ENCODE data around the gene TRAPPC13. TPM values are rescaled to one million over a fixed set of nuclear protein-coding genes. Genes with fewer than 3 reads are reported as not detected.

Gene TRAPPC13
- total and polyA plus RNA-seq, 2 of the 13 experiments (the other 11 are each of a cell fraction or from before 2014, with no cell fraction given) = 8.4 to 19.6 TPM

DNA sequence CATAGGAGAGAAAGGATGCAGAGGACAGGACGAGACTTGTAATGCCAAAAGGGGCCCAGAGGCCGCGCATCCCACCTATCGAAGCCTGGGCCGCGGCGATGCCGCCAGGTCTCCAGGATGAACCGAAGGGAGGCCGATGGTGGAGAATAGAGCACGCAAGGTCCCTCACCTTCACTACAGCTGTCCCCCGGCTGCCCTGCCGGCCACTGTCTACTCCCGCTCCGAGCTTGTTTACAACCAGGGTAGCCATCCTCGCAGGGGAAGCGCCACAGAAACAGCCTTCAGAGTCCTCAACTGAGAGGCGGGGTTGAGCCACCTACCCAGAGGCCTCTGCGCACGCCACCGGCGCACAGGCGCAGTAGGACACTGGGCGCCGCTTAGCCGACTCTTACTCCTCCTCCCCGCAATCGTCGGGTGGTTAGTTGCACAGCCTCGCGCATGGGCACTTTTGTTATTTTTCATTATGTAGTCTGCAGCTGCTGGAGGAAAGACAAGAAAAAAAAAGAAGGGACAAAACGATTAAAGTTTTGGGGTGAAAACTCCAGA lies 729 bp upstream of the TRAPPC13 start, which contains the start of gene TRIM23 (continued):
- TF ChIP-seq, protein P1, sequence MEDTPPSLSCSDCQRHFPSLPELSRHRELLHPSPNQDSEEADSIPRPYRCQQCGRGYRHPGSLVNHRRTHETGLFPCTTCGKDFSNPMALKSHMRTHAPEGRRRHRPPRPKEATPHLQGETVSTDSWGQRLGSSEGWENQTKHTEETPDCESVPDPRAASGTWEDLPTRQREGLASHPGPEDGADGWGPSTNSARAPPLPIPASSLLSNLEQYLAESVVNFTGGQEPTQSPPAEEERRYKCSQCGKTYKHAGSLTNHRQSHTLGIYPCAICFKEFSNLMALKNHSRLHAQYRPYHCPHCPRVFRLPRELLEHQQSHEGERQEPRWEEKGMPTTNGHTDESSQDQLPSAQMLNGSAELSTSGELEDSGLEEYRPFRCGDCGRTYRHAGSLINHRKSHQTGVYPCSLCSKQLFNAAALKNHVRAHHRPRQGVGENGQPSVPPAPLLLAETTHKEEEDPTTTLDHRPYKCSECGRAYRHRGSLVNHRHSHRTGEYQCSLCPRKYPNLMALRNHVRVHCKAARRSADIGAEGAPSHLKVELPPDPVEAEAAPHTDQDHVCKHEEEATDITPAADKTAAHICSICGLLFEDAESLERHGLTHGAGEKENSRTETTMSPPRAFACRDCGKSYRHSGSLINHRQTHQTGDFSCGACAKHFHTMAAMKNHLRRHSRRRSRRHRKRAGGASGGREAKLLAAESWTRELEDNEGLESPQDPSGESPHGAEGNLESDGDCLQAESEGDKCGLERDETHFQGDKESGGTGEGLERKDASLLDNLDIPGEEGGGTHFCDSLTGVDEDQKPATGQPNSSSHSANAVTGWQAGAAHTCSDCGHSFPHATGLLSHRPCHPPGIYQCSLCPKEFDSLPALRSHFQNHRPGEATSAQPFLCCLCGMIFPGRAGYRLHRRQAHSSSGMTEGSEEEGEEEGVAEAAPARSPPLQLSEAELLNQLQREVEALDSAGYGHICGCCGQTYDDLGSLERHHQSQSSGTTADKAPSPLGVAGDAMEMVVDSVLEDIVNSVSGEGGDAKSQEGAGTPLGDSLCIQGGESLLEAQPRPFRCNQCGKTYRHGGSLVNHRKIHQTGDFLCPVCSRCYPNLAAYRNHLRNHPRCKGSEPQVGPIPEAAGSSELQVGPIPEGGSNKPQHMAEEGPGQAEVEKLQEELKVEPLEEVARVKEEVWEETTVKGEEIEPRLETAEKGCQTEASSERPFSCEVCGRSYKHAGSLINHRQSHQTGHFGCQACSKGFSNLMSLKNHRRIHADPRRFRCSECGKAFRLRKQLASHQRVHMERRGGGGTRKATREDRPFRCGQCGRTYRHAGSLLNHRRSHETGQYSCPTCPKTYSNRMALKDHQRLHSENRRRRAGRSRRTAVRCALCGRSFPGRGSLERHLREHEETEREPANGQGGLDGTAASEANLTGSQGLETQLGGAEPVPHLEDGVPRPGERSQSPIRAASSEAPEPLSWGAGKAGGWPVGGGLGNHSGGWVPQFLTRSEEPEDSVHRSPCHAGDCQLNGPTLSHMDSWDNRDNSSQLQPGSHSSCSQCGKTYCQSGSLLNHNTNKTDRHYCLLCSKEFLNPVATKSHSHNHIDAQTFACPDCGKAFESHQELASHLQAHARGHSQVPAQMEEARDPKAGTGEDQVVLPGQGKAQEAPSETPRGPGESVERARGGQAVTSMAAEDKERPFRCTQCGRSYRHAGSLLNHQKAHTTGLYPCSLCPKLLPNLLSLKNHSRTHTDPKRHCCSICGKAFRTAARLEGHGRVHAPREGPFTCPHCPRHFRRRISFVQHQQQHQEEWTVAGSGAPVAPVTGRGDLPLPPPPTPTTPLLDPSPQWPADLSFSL (CRISPR knock-in tag; IDR thresholded peaks at IDR 0.05) = no peak
- TF ChIP-seq ZNF331 (CRISPR knock-in tag; IDR thresholded peaks at IDR 0.05) (peak; percentile 6; the same call in 1 of the 2 replicates), KAT7 (CRISPR knock-in tag; IDR thresholded peaks at IDR 0.05; ENCODE audit: borderline replicate concordance) (no peak), IRF2 (CRISPR knock-in tag; IDR thresholded peaks at IDR 0.05) (peak; percentile 62; the same call in 1 of the 2 replicates), TARDBP (CRISPR knock-in tag; IDR thresholded peaks at IDR 0.05) (peak; percentile 23; the same call in 1 of the 2 replicates), ZNF670 (CRISPR knock-in tag; IDR thresholded peaks at IDR 0.05; ENCODE audit: borderline replicate concordance) (peak; percentile 73), SP4 (CRISPR knock-in tag; IDR thresholded peaks at IDR 0.05) (peak; percentile 64; the same call in 1 of the 2 replicates), TAF1 (CRISPR knock-in tag; IDR thresholded peaks at IDR 0.05) (peak; percentile 55), ZNF558 (CRISPR knock-in tag; IDR thresholded peaks at IDR 0.05; ENCODE audit: borderline replicate concordance) (0 out of 2 replicates have a peak, but pooled peaks have one; percentile 45), ZNF34 (CRISPR knock-in tag; IDR thresholded peaks at IDR 0.05; ENCODE audit: borderline replicate concordance) (no peak; the same call in 1 of the 2 replicates), TBX2 (CRISPR knock-in tag; IDR thresholded peaks at IDR 0.05; ENCODE audit: borderline replicate concordance) (peak; percentile 21; the same call in 1 of the 2 replicates)
- TF ChIP-seq, protein P2, sequence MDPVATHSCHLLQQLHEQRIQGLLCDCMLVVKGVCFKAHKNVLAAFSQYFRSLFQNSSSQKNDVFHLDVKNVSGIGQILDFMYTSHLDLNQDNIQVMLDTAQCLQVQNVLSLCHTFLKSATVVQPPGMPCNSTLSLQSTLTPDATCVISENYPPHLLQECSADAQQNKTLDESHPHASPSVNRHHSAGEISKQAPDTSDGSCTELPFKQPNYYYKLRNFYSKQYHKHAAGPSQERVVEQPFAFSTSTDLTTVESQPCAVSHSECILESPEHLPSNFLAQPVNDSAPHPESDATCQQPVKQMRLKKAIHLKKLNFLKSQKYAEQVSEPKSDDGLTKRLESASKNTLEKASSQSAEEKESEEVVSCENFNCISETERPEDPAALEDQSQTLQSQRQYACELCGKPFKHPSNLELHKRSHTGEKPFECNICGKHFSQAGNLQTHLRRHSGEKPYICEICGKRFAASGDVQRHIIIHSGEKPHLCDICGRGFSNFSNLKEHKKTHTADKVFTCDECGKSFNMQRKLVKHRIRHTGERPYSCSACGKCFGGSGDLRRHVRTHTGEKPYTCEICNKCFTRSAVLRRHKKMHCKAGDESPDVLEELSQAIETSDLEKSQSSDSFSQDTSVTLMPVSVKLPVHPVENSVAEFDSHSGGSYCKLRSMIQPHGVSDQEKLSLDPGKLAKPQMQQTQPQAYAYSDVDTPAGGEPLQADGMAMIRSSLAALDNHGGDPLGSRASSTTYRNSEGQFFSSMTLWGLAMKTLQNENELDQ (CRISPR knock-in tag; IDR thresholded peaks at IDR 0.05; ENCODE audit: borderline replicate concordance) = no peak
- TF ChIP-seq, protein P3, sequence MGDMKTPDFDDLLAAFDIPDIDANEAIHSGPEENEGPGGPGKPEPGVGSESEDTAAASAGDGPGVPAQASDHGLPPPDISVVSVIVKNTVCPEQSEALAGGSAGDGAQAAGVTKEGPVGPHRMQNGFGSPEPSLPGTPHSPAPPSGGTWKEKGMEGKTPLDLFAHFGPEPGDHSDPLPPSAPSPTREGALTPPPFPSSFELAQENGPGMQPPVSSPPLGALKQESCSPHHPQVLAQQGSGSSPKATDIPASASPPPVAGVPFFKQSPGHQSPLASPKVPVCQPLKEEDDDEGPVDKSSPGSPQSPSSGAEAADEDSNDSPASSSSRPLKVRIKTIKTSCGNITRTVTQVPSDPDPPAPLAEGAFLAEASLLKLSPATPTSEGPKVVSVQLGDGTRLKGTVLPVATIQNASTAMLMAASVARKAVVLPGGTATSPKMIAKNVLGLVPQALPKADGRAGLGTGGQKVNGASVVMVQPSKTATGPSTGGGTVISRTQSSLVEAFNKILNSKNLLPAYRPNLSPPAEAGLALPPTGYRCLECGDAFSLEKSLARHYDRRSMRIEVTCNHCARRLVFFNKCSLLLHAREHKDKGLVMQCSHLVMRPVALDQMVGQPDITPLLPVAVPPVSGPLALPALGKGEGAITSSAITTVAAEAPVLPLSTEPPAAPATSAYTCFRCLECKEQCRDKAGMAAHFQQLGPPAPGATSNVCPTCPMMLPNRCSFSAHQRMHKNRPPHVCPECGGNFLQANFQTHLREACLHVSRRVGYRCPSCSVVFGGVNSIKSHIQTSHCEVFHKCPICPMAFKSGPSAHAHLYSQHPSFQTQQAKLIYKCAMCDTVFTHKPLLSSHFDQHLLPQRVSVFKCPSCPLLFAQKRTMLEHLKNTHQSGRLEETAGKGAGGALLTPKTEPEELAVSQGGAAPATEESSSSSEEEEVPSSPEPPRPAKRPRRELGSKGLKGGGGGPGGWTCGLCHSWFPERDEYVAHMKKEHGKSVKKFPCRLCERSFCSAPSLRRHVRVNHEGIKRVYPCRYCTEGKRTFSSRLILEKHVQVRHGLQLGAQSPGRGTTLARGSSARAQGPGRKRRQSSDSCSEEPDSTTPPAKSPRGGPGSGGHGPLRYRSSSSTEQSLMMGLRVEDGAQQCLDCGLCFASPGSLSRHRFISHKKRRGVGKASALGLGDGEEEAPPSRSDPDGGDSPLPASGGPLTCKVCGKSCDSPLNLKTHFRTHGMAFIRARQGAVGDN (CRISPR knock-in tag; IDR thresholded peaks at IDR 0.05) = peak; percentile 96
